GM12878 (cell line): ENCODE data around the gene KPTN. TPM values are rescaled to one million over a fixed set of nuclear protein-coding genes. Genes with fewer than 3 reads are reported as not detected.

Experiments used
- ATAC-seq: fragments of 200-7000 bp; cut with Tn5 transposase; 3 replicates; pipeline ENCODE4 v1.9.1; 2020; ENCODE audit warnings: mild to moderate bottlenecking, moderate library complexity
- BruUV-seq: library from RNA; stranded (reverse); fragments of 400-500 nt; replicated peaks from 2 replicates; lab custom pipeline; 2021; lab: Mats Ljungman, UMichigan
- CTCF ChIA-PET: fragments of 300-600 bp; sonication (Branson Sonifier 250); formaldehyde crosslinking; extraction: SDS; loops from one replicate; lab custom pipeline; 2021; ENCODE audit warnings: inconsistent platforms; lab: Yijun Ruan, JAX
- POLR2A ChIA-PET: fragments of 350-600 bp; formaldehyde crosslinking; extraction: SDS; loops from one replicate; lab custom pipeline; 2021; ENCODE audit warnings: inconsistent platforms; lab: Charles Lee
- RAD21 ChIA-PET: fragments of 300-600 bp; sonication (Branson Sonifier 250); formaldehyde crosslinking; loops from one replicate; lab custom pipeline; 2023; ENCODE audit warnings: antibody characterized with exemption; ENCODE audit not compliant: unreplicated experiment; lab: Charles Lee
- SMC1A ChIA-PET: fragments of 300-600 bp; sonication (Branson Sonifier 250); formaldehyde crosslinking; loops from one replicate; lab custom pipeline; 2023; ENCODE audit not compliant: unreplicated experiment, uncharacterized antibody; lab: Charles Lee
- DNase-seq: peaks from one replicate; pipeline ENCODE4 v3.0.0-alpha.2; 2011; ENCODE audit warnings: low read depth, low spot score
- FAIRE-seq: peaks from 3 replicates; lab custom pipeline; 2011; peaks lifted over from hg19 to GRCh38; lab: Jason Lieb, UNC
- H2AFZ ChIP-seq: 2 replicates; pipeline ENCODE4 v1.6.0; 2011; ENCODE audit warnings: low read depth, low read length, control low read depth; ENCODE audit not compliant: control insufficient read depth
- H3K27ac ChIP-seq: 2 replicates; pipeline ENCODE4 v1.5.1; 2011; ENCODE audit warnings: control low read depth; ENCODE audit not compliant: control insufficient read depth, insufficient read depth
- H3K27me3 ChIP-seq, 2 experiments: replicated peaks in 1 of 2; 2 replicates each; pipeline versions ENCODE4 v1.6.0 to v1.6.1; 2011; ENCODE audit warnings: low read length in 1 of 2; ENCODE audit not compliant: control insufficient read depth in 2 of 2, insufficient read depth in 2 of 2
- H3K36me3 ChIP-seq, 2 experiments: 2 replicates each; pipeline ENCODE4 v1.5.1; 2011; ENCODE audit warnings: low read length in 1 of 2; ENCODE audit not compliant: control insufficient read depth in 2 of 2, insufficient read depth in 2 of 2
- H3K4me1 ChIP-seq: 2 replicates; pipeline ENCODE4 v1.6.1; 2011; ENCODE audit warnings: mild to moderate bottlenecking, low read length, moderate library complexity, mixed read lengths; ENCODE audit not compliant: control insufficient read depth, insufficient read depth
- H3K4me2 ChIP-seq: 2 replicates; pipeline ENCODE4 v1.6.0; 2011; ENCODE audit warnings: control low read depth; ENCODE audit not compliant: control insufficient read depth, insufficient read depth
- H3K4me3 ChIP-seq: fragments of 200-600 bp; sonication (generic); 2 replicates; pipeline ENCODE4 v1.5.1; 2016
- H3K79me2 ChIP-seq: 2 replicates; pipeline ENCODE4 v1.6.0; 2011; ENCODE audit warnings: low read length; ENCODE audit not compliant: control insufficient read depth, insufficient read depth
- H3K9ac ChIP-seq: 2 replicates; pipeline ENCODE4 v1.8.0; 2011; ENCODE audit warnings: low read length, control low read depth, mixed read lengths; ENCODE audit not compliant: control insufficient read depth, insufficient read depth
- H3K9me3 ChIP-seq: replicated peaks from 3 replicates; pipeline ENCODE4 v1.5.1; 2011; ENCODE audit warnings: mild to moderate bottlenecking, low read length; ENCODE audit not compliant: control insufficient read depth, insufficient read depth
- H4K20me1 ChIP-seq: 2 replicates; pipeline ENCODE4 v1.6.0; 2011; ENCODE audit not compliant: control insufficient read depth, insufficient read depth
- DPF2 ChIP-seq: fragments of 450-650 bp; IDR thresholded peaks from 2 replicates; pipeline ENCODE4 v1.6.1; 2017; ENCODE audit warnings: mild to moderate bottlenecking
- ELK1 ChIP-seq: IDR thresholded peaks from 2 replicates; pipeline ENCODE4 v1.6.1; 2012; ENCODE audit warnings: low read depth, low read length, improper control_type of control experiment
- HDGF ChIP-seq: fragments of 450-650 bp; IDR thresholded peaks from 2 replicates; pipeline ENCODE4 v1.6.1; 2016; ENCODE audit warnings: antibody characterized with exemption
- IRF3 ChIP-seq: fragments of 450-650 bp; IDR thresholded peaks from 2 replicates; pipeline ENCODE4 v1.6.1; 2014; ENCODE audit warnings: mild to moderate bottlenecking
- MEF2B ChIP-seq: fragments of 450-650 bp; IDR thresholded peaks from 2 replicates; pipeline ENCODE4 v1.6.1; 2018; ENCODE audit warnings: mild to moderate bottlenecking, moderate library complexity; ENCODE audit not compliant: partially characterized antibody, poor library complexity, severe bottlenecking
- MYB ChIP-seq: fragments of 150-350 bp; IDR thresholded peaks from 2 replicates; pipeline ENCODE4 v1.6.1; 2014; ENCODE audit warnings: mild to moderate bottlenecking, low read depth, low read length, borderline replicate concordance
- MYC ChIP-seq: IDR thresholded peaks from 2 replicates; pipeline ENCODE4 v1.6.1; 2011; ENCODE audit warnings: mild to moderate bottlenecking, low read length, moderate library complexity, inconsistent platforms; ENCODE audit not compliant: insufficient read depth, insufficient replicate concordance, insufficient read length, severe bottlenecking
- NFIC ChIP-seq: IDR thresholded peaks from 2 replicates; pipeline ENCODE4 v1.6.1; 2012; ENCODE audit warnings: low read depth, mild to moderate bottlenecking, inconsistent platforms, low read length, moderate library complexity
- PAX5 ChIP-seq: IDR thresholded peaks from 2 replicates; pipeline ENCODE4 v1.6.1; 2011; ENCODE audit warnings: low read depth, low read length, borderline replicate concordance
- PAX8 ChIP-seq: fragments of 450-650 bp; IDR thresholded peaks from 2 replicates; pipeline ENCODE4 v1.6.1; 2017; ENCODE audit warnings: mild to moderate bottlenecking, moderate library complexity
- PBX3 ChIP-seq: IDR thresholded peaks from 2 replicates; pipeline ENCODE4 v1.6.1; 2011; ENCODE audit warnings: mild to moderate bottlenecking, low read depth, low read length, moderate library complexity; ENCODE audit not compliant: insufficient replicate concordance
- RB1 ChIP-seq: fragments of 450-650 bp; formaldehyde crosslinking; IDR thresholded peaks from 2 replicates; pipeline ENCODE4 v1.6.1; 2017; ENCODE audit warnings: mild to moderate bottlenecking, borderline replicate concordance
- SMARCA5 ChIP-seq: fragments of 450-650 bp; IDR thresholded peaks from 2 replicates; pipeline ENCODE4 v1.6.1; 2017; ENCODE audit warnings: mild to moderate bottlenecking
- SPI1 ChIP-seq: IDR thresholded peaks from 2 replicates; pipeline ENCODE4 v1.6.1; 2011; ENCODE audit warnings: low read depth, mild to moderate bottlenecking, low read length, moderate library complexity, borderline replicate concordance; ENCODE audit not compliant: insufficient read depth
- TARDBP ChIP-seq: IDR thresholded peaks from 2 replicates; pipeline ENCODE4 v1.6.1; 2016; ENCODE audit warnings: borderline replicate concordance
- WGBS: methylation state at CpG from one replicate; pipeline ENCODE4 v1.1.6; 2016; ENCODE audit warnings: low lambda C conversion rate; ENCODE audit not compliant: insufficient replicate concordance, insufficient coverage; ENCODE audit errors: missing lambda C conversion rate; 5-methylcytosine and 5-hydroxymethylcytosine counted together
- in situ Hi-C: fragments of 300-500 bp; cut with MboI; formaldehyde crosslinking; loops from 9 replicates; pipeline ENCODE4 v1.14.3; 2018; ENCODE audit warnings: mixed read lengths
- intact Hi-C: fragments of 100-400 bp; cut with micrococcal nuclease; formaldehyde crosslinking; loops from one replicate; pipeline ENCODE4 v1.14.2; 2022; ENCODE audit not compliant: unreplicated experiment
- polyA plus RNA-seq, 11 experiments: library from polyadenylated mRNA; depleted of rRNA in 4 of 11; unstranded in 6 of 11; stranded (reverse) in 5 of 11; fragments of >200 nt; fragmentation: Nextera tagmentation in 4 of 11; fragmentation: Illumina TruSeq in 1 of 11; extraction: Ambion mirVana in 4 of 11; extraction: Trizol in 1 of 11; gene quantifications; 1 replicate in 1 of 11; 2 replicates in 10 of 11; pipeline versions ENCODE4 v1.2.1 to v1.2.3, GENCODE V29; 2011 to 2016; ENCODE audit warnings: inconsistent platforms in 2 of 11, missing spikeins in 2 of 11, low read depth in 1 of 11
- total RNA-seq, 4 experiments: library from RNA; depleted of rRNA in 3 of 4; stranded (reverse); fragments of >200 nt in 3 of 4; fragmentation: Illumina TruSeq in 1 of 4; extraction: Trizol in 1 of 4; gene quantifications; 2 replicates each; pipeline versions ENCODE4 v1.2.1 to v1.2.3, GENCODE V29; 2013 to 2021

Gene KPTN
- total and polyA plus RNA-seq, 10 of the 15 experiments (the other 5 are each of a cell fraction or from before 2014, with no cell fraction given): 0.60 to 10.1 (median 6.0) TPM

- no TSS peak for BruUV-seq
- Histone ChIP-seq H2AFZ (no peak overlapping the region; the same call in 1 of the 2 replicates), H3K9me3 (no peaks in the 10 kb centered on the region), H3K4me1 (peaks cover 6% of the 10 kb centered on the region), H3K27ac (no peak overlapping the region), H3K27me3 (peaks cover 2 to 13% of the 10 kb centered on the region in 2 experiments), H3K4me3 (no peak overlapping the region), H4K20me1 (no peaks in the 10 kb centered on the region), H3K79me2 (no peaks in the 10 kb centered on the region), H3K9ac (no peak overlapping the region), H3K36me3 (no peaks in the 10 kb centered on the region), H3K4me2 (no peak overlapping the region)
- ChIA-PET SMC1A (interaction anchor here (0.7 to 1.8 kb wide), 9 partner anchors 17 to 314 kb away, joined by 3 to 9 read pairs (median 3); no protein-coding TSS in a partner anchor), CTCF (interaction anchor here (0.6 to 9.9 kb wide), 16 partner anchors 8 to 362 kb away, joined by 3 to 163 read pairs (median 4); partner anchors contain the start of genes DHX34, EHD2, KPTN and NAPA), RAD21 (interaction anchor here (0.6 to 1.4 kb wide), 4 partner anchors 28 to 277 kb away, joined by 3 read pairs; no protein-coding TSS in a partner anchor), POLR2A (no interaction called here)
- FAIRE-seq (peak; percentile 18), ATAC-seq (no peak), DNase-seq (no peak)
- intact Hi-C loops (no loop called here), in situ Hi-C loops (no loop called here)
- no peak for TF ChIP-seq PBX3
- TF ChIP-seq SPI1: peak; percentile 21; the same call in 1 of the 2 replicates
- 0% methylated on average over 1 of the region's 1 CpG for WGBS
Measured at GRCh38 chr19:47433121-47433520, 50.9 kb downstream of the KPTN start.

- no peak overlapping the region for H3K4me3 ChIP-seq
- no peak overlapping the region for H3K9ac ChIP-seq
- no peak overlapping the region for H3K27ac ChIP-seq
- ATAC-seq: no peak
- POLR2A ChIA-PET: no interaction called here
- no peaks in the 10 kb centered on the region for H4K20me1 ChIP-seq
- no peak for FAIRE-seq
- RAD21 ChIA-PET: interaction anchor here (0.6 to 1.4 kb wide), 2 partner anchors 28 to 277 kb away, joined by 3 read pairs; no protein-coding TSS in a partner anchor
- peaks cover 9% of the 10 kb centered on the region for H3K4me1 ChIP-seq
- no peaks in the 10 kb centered on the region for H3K79me2 ChIP-seq
- SMC1A ChIA-PET: interaction anchor here (0.7 to 1.8 kb wide), 8 partner anchors 17 to 315 kb away, joined by 3 to 9 read pairs (median 3); no protein-coding TSS in a partner anchor
- no peak overlapping the region for H3K4me2 ChIP-seq
- in situ Hi-C loops (no loop called here), intact Hi-C loops (no loop called here)
- no peaks in the 10 kb centered on the region for H3K9me3 ChIP-seq
- H3K27me3 ChIP-seq: peaks cover 2 to 13% of the 10 kb centered on the region in 2 experiments; a peak in 3 of 4 replicates
- TF ChIP-seq TARDBP (no peak), PAX8 (no peak), HDGF (no peak), PAX5 (no peak), MYC (no peak), MEF2B (no peak), DPF2 (no peak), MYB (no peak), NFIC (no peak), RB1 (no peak), ELK1 (no peak), IRF3 (no peak), SMARCA5 (no peak)
- no peak for DNase-seq
- no peak overlapping the region for H2AFZ ChIP-seq
- H3K36me3 ChIP-seq: no peaks in the 10 kb centered on the region
- BruUV-seq: no TSS peak
- CTCF ChIA-PET: interaction anchor here (0.7 to 9.9 kb wide), 10 partner anchors 9 to 280 kb away, joined by 3 to 163 read pairs (median 4); partner anchors contain the start of genes DHX34, EHD2, KPTN and NAPA
Measured at GRCh38 chr19:47432499-47432898, 51.5 kb downstream of the KPTN start.
